ENCODE results near the gene MARK4.

DNA sequence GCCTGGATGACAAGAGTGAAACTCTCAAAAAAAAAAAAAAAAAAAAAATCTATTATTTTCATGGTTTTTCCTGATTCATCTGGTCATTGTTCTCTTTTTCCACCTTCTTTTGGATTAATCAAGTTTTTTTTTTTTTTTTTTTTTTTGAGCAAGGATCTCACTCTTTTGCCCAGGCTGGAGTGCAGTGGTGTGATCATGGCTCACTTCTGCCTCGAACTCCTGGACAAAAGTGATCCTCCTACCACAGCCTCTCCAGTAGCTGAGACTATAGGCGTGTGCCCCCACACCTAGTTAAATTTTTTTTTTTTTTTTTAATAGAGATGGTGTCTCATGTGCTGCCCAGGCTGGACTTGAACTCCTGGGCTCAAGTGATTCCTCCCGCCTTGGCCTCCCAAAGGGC, 44.7 kb upstream of the MARK4 start:
- TF ChIP-seq, protein P1, sequence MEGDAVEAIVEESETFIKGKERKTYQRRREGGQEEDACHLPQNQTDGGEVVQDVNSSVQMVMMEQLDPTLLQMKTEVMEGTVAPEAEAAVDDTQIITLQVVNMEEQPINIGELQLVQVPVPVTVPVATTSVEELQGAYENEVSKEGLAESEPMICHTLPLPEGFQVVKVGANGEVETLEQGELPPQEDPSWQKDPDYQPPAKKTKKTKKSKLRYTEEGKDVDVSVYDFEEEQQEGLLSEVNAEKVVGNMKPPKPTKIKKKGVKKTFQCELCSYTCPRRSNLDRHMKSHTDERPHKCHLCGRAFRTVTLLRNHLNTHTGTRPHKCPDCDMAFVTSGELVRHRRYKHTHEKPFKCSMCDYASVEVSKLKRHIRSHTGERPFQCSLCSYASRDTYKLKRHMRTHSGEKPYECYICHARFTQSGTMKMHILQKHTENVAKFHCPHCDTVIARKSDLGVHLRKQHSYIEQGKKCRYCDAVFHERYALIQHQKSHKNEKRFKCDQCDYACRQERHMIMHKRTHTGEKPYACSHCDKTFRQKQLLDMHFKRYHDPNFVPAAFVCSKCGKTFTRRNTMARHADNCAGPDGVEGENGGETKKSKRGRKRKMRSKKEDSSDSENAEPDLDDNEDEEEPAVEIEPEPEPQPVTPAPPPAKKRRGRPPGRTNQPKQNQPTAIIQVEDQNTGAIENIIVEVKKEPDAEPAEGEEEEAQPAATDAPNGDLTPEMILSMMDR (IDR thresholded peaks at IDR 0.05) = no peak
- no peak for TF ChIP-seq POLR2A (IDR thresholded peaks at IDR 0.05)

All from esophagus squamous epithelium (tissue), 4 donors.